Right renal pelvis (tissue), 4 donors: ENCODE data around the gene AFF3. TPM values are rescaled to one million over a fixed set of nuclear protein-coding genes. Genes with fewer than 3 reads are reported as not detected.
"Not testable (repeated sequence)": the region's sequence is repeated elsewhere in the genome, so short reads cannot be mapped to it uniquely, and the experiment has no call there.

ENCODE experiments used
- DNase-seq, 4 donors: peaks; one replicate each; pipeline ENCODE4 v3.0.0-alpha.2; 2013; ENCODE audit warnings: low read depth in 4 of 4, low spot score in 3 of 4, missing footprints in 1 of 4
- polyA plus RNA-seq, 4 donors: library from polyadenylated mRNA; unstranded; fragments of 120-200 nt; gene quantifications; one replicate each; pipeline ENCODE4 v1.2.1, GENCODE V29; 2013; ENCODE audit not compliant: insufficient read length in 4 of 4

The AFF3 gene
- polyA plus RNA-seq, 4 donors = 18.3 to 25.4 (median 20.9) TPM

GRCh38 chr2:99695944-99696253 is 446.5 kb downstream of the AFF3 start:
- no peak for DNase-seq

DNA sequence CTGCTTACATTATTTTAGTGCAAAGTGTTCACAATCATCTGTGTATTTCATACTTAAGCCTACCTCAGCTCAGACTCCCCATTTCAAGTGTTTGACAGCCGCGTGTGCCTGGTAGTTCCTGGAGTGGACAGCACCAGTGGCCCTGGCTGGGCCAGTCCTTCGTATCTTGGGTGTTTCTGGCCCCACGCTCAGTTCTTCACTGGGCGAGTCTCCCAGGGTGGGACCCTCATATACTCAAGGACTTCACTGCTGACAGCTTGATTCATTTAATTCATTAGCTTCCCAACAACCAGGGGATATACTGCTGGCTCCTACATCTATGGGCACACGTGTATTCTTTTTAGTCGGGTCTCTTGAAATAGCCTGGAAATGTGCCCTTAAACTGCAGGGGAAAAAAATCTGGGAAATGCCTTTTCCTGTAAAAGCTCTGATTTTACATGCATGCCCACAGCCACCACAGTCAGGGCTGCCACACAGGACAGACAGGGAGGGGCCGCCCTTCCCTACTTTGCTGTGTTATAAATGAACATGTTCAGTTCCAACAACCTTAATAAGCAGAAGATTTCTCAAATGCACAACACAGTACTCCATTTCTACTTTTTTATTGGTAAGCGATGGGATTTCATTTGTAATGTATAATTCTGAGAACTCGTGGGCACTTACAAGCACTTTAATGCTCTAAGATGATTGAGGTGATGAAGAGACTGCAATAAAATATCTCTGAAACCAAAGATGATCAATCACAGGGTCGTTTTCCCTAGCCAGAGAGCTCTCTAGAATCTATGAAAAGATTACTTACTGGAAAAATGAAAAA is 447.1 kb downstream of the AFF3 start:
- DNase-seq = no peak

DNA sequence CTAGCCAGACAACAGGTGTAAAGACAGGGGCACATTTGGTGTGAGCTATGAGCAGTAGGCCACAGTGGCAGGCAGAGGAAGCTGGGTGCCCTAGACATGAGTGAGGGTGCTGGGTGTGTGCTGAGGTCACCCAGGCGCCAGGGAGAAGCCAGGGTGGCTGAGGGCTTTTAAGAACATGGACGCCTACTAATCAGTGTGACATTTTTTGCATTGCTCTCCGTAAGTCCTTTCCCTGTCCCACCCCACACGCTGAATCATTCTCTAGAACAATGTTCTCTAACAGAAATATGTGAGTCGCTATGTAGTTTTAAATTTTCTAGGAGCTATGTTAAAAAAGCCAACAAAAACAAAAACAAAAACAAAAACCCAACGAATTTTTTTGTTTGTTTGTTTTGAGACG is 448.1 kb downstream of the AFF3 start:
- no peak for DNase-seq

DNA sequence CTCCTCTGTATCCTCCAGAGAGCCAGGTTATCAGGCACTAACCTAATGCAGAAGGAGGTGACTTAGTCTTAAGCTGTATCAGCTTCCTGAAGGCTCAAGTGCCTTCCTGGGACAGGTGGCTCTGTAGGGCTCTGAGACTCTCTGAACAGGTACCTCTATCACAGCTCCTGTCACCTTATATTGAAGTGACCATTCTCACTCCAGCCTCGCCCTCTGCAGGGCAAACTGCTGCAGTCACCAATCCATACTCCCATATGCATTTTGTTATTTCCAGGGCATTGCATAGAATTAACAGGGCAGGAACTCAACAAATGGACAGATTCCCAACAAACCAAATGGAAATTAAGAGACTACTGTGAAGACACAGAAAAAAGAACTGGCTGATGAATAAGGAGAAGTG is 449.6 kb downstream of the AFF3 start:
- no peak for DNase-seq

GRCh38 chr2:99691926-99692325 is 450.5 kb downstream of the AFF3 start:
- DNase-seq = no peak

DNA sequence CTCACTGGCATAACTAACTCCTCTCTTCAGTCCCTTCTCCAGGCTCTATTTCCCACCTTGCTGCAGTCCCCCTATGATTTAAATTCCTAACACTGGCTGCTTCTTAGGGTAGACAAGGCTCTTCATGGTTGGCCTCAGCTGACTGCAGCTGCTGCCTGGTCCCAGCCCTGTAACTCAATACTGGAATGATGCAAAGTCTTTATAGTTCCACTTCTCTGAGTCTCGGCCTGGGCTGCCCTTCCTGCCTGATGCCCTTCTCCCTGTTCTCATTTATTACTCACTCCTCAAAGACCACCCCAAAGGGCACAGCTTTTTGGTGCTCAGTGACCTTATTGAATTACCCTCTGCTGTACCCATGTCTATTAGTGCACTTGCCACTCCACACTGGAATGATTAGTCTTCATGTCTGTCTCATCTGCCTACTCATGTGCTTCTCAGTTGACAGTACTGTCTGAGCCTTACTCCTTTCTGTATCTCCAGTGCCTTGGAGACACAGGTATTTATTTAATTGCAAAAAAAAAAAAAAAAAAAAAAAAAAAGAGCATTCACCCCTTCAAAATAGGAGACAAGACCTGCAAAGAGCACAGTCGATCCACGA is 453.1 kb downstream of the AFF3 start:
- peak in 3 of 4 donors; percentile 20 to 53 (median 52) for DNase-seq

GRCh38 chr2:99688699-99689098 is 453.7 kb downstream of the AFF3 start:
- no peak for DNase-seq

DNA sequence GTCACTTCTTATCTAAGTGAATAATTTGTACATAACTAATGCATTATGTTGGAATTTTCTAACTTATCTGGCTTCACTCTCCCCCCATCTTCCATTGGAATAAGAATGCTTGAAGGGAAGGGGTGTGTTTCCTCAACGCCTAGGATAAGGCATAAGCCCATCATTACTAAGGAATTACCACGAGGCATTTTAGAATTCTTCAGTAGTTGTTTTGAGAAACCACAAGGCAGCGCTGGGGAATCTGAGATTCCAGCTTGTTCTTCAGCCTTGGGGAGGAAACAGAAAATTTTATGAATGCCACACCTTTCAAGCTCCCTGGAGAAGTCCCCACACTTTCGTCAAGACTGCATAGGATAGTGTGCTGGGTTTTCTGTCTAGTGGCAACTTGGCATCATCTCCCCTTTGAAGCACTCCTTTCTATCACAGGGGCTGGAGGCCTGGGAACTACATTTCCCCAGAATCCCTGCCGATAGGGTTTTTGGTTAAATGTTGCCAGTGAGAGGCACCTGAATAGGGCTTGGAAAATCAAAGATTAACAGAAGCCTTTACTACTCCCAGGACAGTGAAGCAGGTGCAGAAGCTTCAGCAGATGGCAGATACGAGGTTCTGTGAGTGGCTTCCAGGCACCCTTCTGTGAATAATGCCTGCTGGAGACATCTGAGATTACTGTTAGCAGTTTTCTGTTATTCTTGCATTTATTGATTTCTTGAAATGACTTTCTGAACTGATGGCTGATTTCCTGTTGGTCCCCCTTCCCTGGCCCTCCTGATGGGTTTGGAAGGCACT is 459.9 kb downstream of the AFF3 start:
- no peak for DNase-seq

DNA sequence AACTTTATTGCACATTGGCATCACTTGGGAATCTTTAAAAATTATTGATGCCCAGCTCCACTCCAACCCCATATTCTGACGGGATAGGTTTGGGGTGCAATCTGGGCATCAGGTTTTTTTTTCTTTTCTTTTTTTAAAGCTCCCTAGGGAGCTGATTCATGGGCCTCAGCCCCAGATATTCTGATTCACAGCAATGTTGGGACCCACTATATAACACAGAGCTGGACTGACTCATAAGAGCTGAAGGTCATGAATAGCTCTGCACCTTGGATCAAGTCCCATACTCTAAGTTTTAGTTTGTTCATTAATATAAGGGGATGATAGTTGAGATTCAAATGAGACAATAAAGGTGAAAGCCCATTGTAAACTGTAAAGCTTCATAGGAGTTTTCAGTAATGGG is 461.4 kb downstream of the AFF3 start:
- no peak for DNase-seq

- DNase-seq = no peak
These were observed 462.9 kb downstream of the AFF3 start for GRCh38 chr2:99679518-99679917.

DNA sequence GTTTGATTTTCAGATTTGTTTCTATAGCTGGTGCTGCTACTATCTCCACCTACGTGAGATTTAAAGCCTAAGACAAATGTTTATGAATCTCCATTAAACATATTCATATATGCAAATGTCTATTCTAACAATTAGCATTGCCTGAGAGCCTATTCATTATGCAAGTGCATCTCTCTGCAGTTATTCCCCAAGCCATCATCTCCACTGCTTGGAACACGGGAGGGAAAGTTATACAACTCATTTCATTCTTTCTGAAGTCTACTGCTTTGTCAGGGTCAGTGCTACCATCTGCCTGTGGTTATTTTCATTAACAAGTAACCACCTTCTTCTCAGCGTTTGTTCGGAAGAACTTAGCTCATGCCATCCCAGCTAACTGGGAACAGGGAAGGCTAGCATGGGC is 463.8 kb downstream of the AFF3 start:
- DNase-seq = no peak

DNA sequence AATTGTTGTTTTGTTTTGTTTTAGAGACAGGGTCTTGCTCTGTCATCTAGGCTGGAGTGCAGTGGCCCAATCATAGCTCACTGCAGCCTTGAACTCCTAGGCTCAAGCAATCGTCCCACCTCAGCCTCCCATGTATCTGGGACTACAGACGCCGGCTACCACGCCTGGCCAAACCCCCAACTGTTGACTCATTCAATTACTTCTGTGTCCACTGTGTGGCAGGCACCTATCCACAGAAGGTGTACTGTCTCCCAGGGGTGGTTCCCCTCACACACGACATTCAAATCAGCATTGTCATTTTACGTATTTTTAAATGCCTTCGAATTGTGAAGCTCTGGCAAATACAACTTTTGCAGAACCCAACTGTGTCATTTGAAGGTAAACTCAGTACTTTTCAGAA is 464.6 kb downstream of the AFF3 start:
- DNase-seq = no peak

GRCh38 chr2:99675130-99675661 is 467.2 kb downstream of the AFF3 start:
- DNase-seq = no peak

- DNase-seq = no peak
These were observed 468.3 kb downstream of the AFF3 start for GRCh38 chr2:99674090-99674489.

GRCh38 chr2:99672766-99673350 is 469.5 kb downstream of the AFF3 start:
- no peak for DNase-seq

- no peak for DNase-seq
These were observed 471.3 kb downstream of the AFF3 start for GRCh38 chr2:99670768-99671734.

DNA sequence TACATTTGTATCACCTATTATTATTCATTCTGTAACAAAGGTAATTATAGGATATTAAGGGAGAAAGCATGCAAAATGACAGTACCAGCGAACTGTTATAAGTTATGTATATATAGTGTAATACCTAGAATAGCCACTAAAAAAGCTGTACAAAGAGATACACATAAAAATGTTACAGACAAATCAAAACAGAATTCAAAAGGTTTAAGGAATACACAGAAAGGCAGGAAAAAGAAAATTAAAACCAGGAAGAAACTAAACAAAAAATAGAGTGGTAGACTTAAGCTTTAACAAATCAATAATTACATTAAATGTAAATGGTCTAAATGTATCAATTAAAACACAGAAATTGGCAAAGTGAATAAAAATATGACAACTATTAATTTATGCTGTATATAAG is 476.1 kb downstream of the AFF3 start:
- DNase-seq = no peak

GRCh38 chr2:99663641-99664040 is 478.7 kb downstream of the AFF3 start:
- no peak for DNase-seq

GRCh38 chr2:99662761-99663341 is 479.5 kb downstream of the AFF3 start:
- peak in 1 of 4 donors; percentile 58 for DNase-seq

DNA sequence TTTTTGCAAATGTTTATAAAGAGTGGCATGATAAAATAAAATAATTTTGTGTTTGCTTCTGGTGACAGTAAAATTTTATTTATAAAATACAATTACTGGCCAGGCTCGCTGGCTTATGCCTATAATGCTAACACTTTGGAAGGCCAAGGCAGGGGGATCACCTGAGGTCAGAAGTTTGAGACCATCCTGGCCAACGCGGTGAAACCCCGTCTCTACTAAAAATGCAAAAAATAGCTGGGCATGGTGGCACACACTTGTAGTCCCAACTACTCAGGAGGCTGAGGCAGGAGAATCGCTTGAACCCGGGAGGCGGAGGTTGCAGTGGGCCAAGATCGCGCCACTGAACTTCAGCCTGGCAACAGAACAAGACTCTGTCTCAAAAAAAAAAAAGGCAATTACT is 480.6 kb downstream of the AFF3 start:
- not testable (repeated sequence) for DNase-seq
